HG02870 (cell line): ENCODE data around the gene PIWIL1.

ENCODE experiments used
- ATAC-seq: cut with Tn5 transposase; IDR thresholded peaks from one replicate; pipeline ENCODE4 v1.9.1; 2021; ENCODE audit warnings: mild to moderate bottlenecking, moderate library complexity; ENCODE audit not compliant: unreplicated experiment

The PIWIL1 gene

DNA sequence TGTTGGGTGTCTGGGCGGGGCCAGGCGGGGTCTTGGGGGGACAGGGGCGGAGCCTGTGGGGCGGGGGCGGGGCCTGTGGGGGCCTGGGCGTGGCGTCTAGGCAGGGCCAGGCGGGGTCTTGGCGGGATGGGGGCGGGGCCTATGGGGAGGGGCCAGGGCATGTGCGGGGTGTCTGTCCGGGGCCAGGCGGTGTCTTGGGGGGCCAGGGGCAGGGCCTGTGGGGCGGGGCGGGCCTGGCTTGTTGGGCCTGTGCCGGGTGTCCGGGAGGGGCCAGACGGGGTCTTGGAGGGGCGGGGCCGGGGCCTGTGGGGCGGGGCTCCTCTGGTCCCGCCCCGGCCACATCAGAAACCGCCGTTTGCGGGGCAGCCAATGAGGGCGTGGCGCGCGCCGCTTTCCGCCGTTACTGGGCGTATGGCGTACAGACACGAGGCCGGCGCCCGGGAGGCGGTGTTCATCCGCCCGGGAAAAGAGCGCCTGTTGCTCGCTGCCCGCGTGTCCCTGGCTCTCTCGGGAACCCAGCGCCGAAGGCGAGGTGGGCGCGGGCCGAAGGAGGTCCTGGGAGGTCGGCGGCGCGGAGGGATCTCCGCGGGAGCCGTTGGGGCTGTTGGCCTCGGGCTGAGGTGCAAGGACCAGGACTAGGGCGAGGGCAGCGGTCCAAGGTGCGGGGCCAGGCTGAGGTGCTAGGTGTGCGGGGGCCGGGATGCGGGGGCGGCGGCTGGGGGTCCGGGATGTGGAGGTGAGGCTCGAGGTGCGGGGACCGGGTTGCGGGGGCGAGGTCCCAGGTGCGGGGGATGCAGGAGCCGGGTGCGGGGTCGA, at the start of gene PIWIL1:
Gene PIWIL1, plus strand, starts transcription at position 400 of the 816 bp plus-strand sequence. CDS start 4,705 bp downstream, outside the sequence.
- ATAC-seq: no peak

DNA sequence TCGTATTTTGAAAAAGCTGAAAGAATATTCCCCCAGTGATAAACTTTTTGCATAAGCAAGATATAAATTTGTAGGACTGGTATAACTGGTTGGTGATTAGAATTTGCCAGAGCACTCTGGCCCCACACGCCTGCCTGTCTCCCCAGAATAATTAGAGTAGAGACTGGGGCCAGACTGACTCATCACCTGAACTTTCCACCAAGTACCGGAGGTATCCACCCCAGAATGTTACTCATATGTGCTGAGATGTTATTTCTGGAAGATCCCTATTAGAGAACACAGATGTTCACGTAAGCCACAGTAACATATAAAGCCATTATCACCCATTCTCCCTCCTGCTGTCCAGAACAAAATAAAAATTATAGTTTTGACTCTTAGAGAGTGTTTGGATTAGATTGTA, 49.5 kb upstream of the PIWIL1 start:
- ATAC-seq: no peak

DNA sequence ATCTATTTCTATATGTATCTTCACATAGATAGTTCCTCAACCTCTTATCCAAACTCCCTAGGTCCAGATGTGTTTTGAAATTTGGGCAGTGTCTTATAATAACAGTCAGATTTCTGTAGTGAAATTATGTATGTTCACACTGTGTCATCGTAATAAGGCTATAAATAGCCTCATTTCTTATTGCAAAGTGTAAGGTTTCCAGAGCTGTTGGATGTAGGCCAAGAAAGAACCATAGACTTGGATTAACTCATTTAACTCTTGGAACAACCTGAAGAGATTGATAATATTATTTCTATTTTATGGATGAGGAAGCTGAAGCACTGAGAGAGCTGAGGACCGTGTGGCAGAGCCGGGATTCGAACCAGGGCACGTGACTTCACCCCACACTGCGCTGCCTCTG, 49.0 kb upstream of the PIWIL1 start:
- no peak for ATAC-seq

- no peak for ATAC-seq
These were observed 47.6 kb upstream of the PIWIL1 start for GRCh38 chr12:130290114-130290513.

DNA sequence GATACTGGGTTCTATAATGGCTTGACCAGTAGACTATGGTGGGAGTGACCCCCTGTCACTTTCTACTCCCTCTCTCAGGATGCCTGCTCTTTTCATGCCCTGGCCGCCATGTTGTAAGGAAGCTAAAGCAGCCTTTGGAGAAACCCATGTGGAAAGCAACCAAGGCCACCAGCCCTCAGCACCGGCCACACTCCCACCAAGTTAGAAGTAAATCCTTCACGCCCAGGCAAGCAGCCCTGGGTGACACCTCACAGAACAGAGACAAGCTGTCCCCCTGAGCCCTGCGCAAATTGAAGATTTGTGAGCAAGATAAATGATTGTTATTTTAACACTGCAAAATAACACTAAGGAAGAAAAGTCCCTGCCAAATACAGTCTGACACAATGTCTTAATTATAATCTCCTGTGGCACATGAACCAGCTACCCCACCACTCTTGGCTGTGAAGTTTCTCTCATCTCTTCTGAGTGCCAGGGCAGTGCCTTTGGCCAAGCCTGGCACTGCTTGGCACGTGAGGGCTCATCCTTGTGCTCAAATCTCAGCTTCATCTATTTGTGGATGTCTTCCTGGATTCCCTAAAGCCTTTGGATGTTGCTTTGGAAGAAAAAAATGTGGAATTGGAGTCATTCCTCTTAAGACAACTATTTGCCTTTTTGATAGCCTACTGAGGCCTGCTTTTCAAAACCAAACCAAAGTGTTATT, 39.2 kb upstream of the PIWIL1 start:
- ATAC-seq: no peak

- no peak for ATAC-seq
These were observed 38.1 kb upstream of the PIWIL1 start for GRCh38 chr12:130299574-130299973.

DNA sequence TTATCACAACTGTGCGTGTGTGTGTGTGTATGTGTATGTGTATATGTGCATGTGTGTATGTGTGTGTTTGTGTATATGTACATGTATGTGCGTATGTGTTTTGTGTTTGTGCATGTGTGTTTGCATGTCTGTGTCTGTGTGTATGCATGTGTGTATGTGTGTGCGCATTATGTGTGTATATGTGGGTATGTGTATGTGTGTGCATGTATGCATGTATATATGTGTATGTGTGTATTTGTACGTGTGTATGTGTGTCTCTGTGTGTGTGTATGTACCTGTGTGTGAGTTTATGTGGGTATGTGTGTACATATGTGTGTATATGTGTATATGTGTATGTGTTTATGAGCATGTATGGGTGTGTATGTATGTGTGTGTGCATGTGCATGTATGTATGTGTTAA, 37.6 kb upstream of the PIWIL1 start:
- ATAC-seq: no peak

DNA sequence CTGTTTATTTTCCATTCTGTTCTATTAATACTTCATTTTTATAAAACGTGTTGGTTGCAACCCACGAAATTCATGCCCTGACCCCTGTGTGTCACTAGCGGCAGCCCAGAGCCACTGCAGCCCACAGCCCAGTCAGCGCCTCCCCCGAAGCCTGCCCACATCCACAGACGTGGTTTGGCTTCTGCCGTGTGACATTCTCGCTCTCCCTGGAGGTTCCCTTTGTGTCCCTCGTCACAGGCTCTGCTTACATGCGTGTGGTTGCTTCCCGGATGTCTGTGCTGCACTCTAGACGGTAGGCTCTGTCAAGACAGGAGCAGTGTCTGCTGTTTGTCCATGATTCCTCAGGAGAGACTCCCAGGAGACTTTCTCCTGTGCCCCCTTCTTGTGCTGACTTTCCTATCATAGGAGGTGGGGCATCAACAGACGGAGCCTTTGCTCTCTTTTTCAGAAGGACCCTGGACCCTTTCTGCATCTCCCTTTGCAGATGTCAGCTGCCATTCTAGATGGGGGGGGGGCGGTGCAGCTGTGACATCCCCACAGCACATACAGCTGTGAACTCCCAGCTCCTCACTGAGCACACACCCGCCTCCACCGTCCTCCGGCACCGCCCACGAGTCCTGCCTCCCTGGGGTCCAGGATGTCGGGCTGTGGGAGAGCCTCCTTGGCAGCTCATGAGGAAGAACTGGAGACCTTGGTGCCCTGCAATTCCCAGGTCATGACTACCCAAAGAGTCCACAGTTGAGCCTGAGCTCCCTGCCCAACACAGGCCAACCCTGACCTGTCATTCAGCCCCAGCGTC, 36.8 kb upstream of the PIWIL1 start:
- ATAC-seq: no peak

DNA sequence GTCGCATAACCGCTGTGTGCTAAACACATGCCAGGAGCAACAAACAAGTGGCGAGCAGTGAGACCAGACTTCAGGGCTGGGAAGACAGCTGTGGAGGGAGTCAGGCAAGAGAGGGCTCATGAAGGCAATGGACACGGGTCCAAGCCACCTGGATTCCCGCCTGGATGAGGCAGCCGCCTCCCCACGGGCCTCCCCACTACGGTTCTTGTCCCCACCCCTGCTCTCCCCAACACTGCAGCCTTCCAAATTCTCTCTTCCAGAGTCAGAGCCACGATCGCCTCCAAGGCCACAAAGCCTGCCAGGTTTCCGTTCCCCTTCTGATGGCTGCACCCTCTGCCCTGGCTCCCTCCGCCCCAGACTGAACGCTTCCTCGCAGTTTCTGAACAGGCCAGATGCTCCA, 36.1 kb upstream of the PIWIL1 start:
- no peak for ATAC-seq

DNA sequence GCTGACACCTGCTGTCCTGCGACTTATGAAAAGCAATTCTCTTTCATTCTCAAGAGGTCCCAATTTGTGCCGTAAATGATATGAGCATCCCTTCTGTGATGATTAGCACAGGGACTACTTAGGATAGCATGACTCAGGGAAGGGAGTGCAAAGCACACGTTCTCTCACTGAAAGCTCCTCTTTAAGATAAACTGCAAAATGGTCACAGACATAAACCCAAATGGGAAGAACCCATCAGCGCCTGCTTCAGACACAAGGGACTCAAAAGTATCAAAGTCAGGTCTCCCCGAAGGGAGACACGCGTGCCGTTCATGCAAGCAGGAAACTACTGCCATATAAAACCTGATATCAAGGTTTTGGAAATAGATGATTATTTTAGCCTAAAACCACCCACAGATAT, 33.9 kb upstream of the PIWIL1 start:
- no peak for ATAC-seq

DNA sequence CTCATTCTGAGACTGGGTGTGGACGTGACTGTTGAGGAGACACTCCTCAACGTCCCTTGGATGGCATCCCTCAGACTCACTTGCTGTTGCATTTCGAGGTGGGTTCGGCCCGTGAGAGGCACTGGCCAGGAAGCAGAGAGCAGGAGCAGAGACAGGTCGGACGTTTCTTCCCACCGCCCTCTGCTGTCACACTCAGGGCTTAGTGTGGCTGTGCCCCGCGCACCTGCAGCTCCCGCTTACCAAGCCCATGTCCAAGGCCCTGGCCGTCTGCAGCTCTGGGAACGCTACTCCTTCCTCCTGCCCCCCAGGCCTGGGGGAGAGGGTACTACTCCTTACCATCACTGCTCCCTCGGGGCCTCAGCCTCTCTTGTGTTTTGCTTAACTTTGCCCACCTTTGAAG, 29.8 kb upstream of the PIWIL1 start:
- no peak for ATAC-seq

- ATAC-seq: no peak
These were observed 29.3 kb upstream of the PIWIL1 start for GRCh38 chr12:130308393-130308792.

DNA sequence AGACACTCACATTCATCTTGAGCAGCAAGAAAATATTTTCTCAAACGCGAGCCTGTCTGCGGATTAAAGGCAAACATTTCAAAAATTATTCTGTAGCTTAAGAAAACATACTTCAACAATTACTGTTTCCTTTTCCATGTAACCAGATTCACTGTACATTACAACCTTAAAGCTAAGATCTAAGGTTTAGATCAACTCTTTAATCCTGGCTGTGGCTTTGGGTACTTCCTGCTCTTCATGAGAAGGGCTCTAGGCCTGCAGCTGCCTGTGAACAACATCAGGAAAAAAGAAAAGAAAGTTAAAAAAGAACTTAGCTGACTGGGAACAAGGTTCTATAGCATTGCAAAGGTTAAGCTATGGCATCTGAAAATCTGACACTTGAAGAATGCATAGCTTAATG, 21.4 kb upstream of the PIWIL1 start:
- no peak for ATAC-seq

DNA sequence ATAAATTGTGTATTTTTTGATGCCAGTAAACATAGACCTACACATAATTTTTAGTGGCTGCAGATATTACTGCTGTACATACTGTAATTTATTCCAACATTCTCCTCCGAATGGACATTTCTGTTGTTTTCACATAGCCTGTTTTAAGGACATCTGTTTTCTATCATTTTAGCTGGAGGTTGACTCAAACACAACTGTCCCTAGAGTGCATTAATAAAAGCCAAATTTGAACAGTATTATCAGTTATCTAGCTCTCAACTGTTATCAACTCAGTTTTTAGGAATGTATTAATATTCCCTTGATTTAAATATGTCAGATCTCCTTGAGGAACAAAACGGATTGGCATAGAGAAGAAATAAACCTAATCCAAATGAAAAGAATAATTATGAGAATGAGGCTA, 17.2 kb upstream of the PIWIL1 start:
- ATAC-seq: no peak

GRCh38 chr12:130322263-130322662, 15.4 kb upstream of the PIWIL1 start:
- ATAC-seq: no peak

- no peak for ATAC-seq
These were observed 7.0 kb upstream of the PIWIL1 start for GRCh38 chr12:130330685-130331084.

GRCh38 chr12:130331146-130331545, 6.5 kb upstream of the PIWIL1 start:
- ATAC-seq: no peak

DNA sequence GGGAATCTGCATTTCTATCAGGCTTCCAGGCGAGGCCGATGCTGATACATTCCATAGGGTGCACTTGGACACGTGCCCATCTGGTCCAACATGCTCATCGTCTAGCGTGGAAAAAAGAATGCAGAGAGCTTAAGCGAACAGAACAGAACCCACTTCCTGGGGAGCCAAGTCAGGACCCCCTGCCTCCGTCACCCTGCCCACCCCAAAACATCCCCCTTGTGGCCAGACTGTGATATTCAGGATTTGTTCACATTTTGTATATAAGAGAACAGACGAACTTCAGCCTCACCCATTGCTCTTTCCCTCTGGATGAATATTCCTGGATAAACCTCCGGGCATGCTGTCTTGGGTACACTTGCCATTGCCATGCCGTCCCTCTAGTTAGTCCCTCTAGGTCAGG, 4.3 kb upstream of the PIWIL1 start:
- ATAC-seq: no peak

GRCh38 chr12:130334399-130334798, 3.3 kb upstream of the PIWIL1 start:
- ATAC-seq: no peak

DNA sequence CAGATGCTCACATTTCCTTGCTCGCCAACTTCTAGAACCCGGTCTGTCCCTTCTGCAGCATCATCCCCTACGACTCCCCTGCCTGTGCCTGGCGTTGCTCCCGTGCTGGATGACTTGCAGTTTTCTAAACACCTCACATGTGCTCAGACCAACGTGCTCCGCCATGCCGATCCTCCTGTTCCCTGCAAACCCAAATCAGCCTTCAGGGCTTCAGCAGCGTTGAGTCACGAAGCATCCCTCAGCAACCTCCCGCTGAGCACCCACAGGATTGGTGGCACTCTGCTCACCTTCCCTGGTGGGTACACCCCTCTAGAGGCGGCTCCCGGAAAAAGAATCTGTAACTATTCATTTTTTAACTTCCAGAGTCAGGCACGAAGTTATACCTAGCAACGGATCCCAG, 2.8 kb upstream of the PIWIL1 start:
- no peak for ATAC-seq

GRCh38 chr12:130335517-130336392, 1.9 kb upstream of the PIWIL1 start:
- no peak for ATAC-seq
